NCI-H2196 treated with DMSO at 0.1 percent for 48 hours (cell line): ENCODE results near the gene FMO1.
"Not testable (repeated sequence)": the region's sequence is repeated elsewhere in the genome, so short reads cannot be mapped to it uniquely, and the experiment has no call there.

Experiments
- DNase-seq: peaks from one replicate; lab custom pipeline; 2025; ENCODE audit not compliant: unreplicated experiment; lab: John Stamatoyannopoulos, UW

The FMO1 gene

GRCh38 chr1:171233183-171233582 is 15.1 kb upstream of the FMO1 start:
- no peak for DNase-seq

- not testable (repeated sequence) for DNase-seq
Measured at GRCh38 chr1:171236231-171236630, 12.1 kb upstream of the FMO1 start.

DNA sequence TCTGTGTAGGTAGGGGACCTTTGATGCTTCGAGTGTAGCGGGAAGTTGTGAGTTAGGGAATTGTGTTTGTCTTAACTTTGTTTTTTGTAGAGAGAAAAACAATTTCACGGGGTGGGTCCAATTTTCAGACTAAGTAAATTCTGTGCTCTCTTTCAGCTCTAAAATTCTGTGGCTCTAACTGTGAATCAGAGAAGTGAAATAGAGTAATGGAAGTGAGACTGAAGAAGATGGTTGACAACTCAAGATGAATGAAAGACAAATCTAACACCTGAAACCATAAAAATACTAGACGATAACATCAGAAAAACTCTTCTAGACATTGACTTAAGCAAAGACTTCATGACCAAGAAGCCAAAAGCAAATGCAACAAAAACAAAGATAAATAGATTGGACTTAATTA is 4.4 kb upstream of the FMO1 start:
- no peak for DNase-seq

DNA sequence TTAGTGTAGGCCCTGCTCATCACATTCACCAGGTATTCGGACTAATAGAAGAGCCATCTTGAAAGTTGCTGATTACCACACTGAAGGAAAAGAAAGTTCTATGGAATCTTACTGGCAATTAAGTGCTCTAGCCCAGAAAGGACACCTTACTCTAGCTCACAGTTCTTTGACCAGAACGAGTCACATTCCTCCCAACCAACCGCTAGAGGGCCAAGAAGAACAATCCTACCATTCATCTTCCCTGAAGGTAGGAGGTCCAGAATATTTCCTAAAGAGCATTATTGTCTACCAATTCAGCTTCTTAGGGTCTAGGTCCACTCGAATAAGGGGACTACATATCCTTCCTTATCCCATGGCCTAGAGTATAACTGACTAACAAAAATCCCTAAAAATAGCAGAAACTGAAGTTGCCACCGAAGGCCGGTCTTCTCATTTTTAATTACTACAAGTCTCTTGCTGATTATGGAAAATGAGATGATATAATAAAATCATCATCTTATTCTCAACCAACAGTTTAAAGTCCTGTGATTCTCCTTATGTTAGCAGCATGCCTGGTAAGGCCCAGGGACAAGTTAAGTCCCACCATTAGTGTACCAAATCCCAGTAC is 2.7 kb upstream of the FMO1 start:
- no peak for DNase-seq

GRCh38 chr1:171247501-171247900 is 793 bp upstream of the FMO1 start:
- DNase-seq: no peak

GRCh38 chr1:171248841-171249240 is 547 bp downstream of the FMO1 start:
- DNase-seq: no peak

GRCh38 chr1:171250263-171250662 is 2.0 kb downstream of the FMO1 start:
- no peak for DNase-seq

GRCh38 chr1:171251042-171251951 is 3.0 kb downstream of the FMO1 start:
- DNase-seq: no peak

- DNase-seq: no peak
Measured at GRCh38 chr1:171251952-171252300, 3.6 kb downstream of the FMO1 start.

- no peak for DNase-seq
Measured at GRCh38 chr1:171252482-171252881, 4.2 kb downstream of the FMO1 start.

DNA sequence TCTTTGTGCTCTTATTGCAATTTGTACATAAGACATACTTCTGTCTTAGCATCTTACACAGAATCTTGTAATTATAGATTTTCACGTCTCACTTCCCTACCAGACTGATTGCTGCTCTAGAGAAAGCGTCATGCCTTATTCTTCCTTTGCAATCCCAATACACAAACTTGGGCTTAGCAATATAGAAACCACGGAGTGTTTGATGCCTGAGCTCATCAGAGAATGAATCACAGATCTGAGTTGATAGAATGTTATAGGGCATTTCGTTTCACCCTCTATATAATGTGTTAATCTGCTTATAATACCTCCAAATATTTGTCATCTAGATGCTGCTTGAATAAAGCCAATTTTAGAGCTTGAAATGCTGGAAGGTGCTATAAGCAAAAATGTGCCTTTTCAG is 6.6 kb downstream of the FMO1 start:
- no peak for DNase-seq

DNA sequence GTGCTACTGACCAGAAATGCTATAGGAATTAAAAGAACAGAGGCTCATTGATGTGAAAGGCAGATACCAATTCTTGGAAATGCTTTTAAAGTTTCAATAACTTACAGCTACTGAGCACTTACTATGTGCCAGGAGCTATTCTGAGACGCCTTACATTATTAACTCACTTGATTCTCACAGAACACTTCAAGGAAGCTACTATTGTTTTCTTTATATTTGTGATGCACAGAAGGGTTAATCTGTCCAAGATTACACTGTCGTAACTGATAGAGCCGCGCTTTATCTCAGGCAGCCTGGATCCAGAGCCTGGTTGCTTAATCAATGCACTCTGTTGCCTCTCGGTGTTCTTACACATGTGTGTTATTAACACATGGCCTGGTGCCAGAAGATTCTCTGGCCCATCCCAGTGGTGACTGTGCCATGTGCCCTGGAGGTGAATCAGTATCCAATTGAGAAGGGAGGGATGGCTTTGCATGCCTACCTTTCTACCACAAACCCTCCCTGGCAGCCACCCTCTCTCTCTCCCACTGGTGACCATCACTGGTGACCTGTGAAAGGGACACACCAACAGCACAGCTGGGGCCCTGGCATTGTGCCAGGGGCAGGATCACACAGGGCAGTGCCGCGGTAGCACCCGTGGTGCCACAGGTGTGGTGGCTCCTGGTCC is 8.8 kb downstream of the FMO1 start:
- no peak for DNase-seq

DNA sequence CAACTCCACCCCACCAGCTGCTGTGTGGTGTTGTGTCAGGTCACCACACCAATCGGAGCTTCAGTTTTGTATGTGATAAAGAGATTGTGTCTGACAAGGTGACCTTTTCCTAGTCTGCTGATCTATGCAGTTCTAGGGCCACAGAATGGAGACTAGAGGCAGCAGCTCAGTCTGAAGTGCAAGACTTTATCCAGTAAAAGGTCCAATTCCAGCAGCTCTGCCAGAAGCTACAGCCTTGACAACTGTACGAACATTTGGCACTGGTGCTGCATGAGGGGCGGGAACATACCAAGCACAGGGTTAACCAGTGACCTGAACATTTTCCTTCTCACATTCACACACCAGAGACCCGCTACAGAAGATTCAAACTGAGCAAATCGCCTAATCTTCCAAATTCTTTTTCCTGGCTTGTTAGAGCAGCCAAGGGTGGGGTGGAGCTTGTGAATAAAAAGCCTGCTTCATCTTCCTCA is 9.3 kb downstream of the FMO1 start:
- no peak for DNase-seq

DNA sequence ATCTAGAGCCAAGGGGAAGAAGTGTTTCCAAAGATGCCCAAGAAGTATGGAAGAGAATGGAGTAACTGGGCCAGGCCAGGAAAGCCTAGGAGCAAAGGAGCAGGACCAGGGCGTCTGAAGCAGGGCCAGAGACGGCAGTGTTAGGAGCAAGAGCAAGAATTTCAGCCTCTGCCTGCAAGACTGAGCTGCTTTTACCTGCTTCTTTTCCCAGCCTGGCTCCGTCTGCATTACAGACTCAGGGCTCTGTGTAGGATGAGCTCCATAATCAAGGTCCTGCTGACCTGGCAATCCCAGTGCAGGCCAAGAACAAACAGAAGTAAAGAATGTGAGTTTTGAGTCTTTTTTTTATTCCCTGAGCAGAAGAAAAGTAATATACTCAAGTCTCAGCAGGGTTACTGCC is 10.1 kb downstream of the FMO1 start:
- DNase-seq: no peak

- DNase-seq: no peak
Measured at GRCh38 chr1:171258943-171259342, 10.6 kb downstream of the FMO1 start.

GRCh38 chr1:171261336-171261735 is 13.0 kb downstream of the FMO1 start:
- no peak for DNase-seq

DNA sequence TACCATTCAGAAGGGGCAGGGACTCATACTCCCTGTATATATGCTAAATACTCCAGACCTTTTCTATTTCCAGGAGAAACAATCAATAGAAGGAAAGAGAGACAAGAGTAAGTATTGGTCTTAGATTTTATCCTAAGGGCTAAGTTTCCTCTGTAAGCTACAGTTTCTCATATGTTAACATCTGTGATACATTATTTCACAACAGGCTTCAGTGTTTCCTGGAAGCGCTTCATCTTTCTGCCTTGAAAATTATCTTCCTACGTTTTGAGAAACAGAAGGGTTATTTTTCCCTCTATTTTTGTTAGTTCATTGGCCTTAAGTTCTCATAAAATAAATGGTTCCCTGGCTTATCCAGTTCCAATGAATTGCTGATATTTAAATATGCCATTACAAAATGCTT is 15.6 kb downstream of the FMO1 start:
- DNase-seq: no peak

GRCh38 chr1:171265686-171266085 is 17.4 kb downstream of the FMO1 start:
- DNase-seq: no peak

GRCh38 chr1:171266930-171267329 is 18.6 kb downstream of the FMO1 start:
- no peak for DNase-seq

DNA sequence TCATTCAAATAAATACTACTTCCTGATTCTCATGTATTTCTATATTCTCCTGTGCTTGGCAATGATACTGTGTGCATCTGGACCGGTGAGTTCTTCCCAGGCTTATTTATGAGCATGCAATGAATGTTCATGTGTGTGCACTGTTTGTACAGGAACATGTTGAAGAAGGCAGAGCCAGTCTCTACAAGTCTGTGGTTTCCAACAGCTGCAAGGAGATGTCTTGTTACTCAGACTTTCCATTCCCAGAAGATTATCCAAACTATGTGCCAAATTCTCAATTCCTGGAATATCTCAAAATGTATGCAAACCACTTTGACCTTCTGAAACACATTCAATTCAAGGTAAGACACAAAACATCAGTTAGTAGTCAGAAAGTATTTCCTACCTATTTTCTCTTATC is 19.1 kb downstream of the FMO1 start:
- no peak for DNase-seq

DNA sequence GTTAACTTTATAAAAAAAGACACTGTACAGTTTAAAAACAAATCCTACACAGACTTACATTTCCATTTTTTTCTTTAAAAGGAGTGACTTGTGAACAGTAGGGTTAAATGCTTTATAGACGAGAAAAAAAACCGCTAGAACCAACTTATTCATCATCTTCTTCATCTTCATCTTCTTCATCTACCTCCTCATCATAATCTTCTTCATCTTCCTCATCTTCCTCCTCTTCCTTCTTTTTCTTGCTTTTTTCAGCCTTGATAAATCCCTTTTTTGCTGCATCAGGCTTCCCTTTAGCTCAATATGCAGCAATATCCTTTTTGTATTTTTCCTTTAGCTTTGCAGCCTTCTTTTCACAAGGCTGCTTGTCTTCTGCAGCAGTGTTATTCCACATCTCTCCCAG is 22.5 kb downstream of the FMO1 start:
- DNase-seq: no peak

DNA sequence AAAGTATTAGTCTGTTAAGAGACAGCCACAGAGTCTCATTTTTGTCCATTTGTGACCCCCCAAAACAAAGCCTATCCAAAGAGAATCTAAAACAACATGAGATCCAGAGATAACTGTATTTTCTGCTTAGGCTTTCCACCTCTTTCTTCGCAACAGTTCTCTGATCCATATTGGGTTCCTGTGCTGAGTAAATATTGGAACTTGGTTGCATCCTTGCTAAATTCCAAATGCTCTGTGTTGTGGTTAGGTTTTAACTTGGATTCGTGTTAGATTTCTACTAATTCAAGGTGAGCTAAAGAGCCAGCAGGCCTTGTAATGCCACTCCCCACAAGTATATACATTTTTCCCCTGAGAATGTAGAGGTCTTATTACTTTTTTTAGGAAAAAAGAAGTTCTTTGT is 29.2 kb downstream of the FMO1 start:
- DNase-seq: no peak
